Cortex of kidney (tissue), 1 donor: ENCODE results near the gene GASK1B.

Source experiments
- DNase-seq: peaks from one replicate; lab custom pipeline; 2025; lab: John Stamatoyannopoulos, UW

Gene GASK1B

GRCh38 chr4:158172261-158173258 is at the start of gene GASK1B:
Gene GASK1B (minus strand): TSS chr4:158173025. CDS start chr4:158171375, 1,650 bp downstream.
- DNase-seq: no peak

- DNase-seq: no peak
Measured at GRCh38 chr4:158219623-158220022, 46.8 kb upstream of the GASK1B start.

DNA sequence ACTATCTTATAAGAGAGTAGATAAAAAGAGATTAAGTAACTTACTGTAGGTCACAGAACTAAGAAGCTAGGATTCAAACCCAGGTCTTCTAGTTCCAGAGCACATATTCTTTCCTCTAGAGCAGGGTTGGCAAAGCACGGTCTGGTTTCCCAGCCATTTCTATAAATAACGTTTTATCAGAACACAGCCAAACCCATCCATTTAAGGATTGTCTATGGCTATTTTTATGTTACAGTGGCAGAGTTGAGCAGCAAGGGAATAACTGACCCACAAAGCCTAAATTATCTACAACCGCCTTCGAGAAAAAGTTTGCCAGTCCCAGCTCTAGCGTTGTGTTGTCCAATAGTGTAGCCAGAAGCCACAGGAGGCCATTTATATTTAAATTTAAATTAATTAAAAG is 44.9 kb upstream of the GASK1B start:
- DNase-seq: no peak

DNA sequence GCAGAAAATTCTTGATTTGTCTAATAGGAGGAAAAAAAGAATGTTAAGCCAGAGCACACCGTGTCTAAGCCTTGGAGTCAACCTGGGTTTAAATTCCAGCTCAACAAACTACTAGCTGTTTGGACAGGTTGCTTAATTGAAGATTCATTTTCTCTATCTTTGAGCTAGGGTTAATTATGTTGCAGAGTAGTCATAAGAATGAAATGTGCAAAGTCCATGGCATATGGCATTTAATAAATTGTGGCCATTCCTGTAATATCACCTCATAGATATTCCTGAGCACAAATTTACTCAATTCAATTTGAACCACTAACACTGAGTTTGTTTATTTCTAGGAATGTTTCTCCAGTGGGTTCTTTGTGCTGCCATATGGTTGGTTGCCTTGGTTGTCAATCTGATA is 42.0 kb upstream of the GASK1B start:
- DNase-seq: no peak

GRCh38 chr4:158213466-158213865 is 40.6 kb upstream of the GASK1B start:
- no peak for DNase-seq

DNA sequence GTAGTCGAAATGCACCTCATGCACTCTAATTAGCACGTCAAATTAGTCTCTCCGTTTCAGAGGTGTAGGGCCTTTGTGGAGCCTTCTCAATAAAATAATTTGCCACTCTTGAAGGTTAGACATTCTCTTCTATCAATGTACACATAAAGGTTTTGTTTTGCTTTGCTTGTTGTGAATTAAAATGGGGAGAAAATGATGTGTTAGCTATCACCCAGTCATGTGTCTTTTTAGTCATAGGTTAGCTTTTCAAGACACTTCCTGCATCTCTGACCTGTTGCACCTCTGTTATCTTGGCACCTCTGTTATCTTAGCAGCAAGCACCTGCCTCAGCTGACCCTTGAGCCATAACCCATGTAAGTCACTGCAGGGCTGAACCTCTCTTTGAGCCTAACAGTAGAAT is 38.4 kb upstream of the GASK1B start:
- DNase-seq: no peak

DNA sequence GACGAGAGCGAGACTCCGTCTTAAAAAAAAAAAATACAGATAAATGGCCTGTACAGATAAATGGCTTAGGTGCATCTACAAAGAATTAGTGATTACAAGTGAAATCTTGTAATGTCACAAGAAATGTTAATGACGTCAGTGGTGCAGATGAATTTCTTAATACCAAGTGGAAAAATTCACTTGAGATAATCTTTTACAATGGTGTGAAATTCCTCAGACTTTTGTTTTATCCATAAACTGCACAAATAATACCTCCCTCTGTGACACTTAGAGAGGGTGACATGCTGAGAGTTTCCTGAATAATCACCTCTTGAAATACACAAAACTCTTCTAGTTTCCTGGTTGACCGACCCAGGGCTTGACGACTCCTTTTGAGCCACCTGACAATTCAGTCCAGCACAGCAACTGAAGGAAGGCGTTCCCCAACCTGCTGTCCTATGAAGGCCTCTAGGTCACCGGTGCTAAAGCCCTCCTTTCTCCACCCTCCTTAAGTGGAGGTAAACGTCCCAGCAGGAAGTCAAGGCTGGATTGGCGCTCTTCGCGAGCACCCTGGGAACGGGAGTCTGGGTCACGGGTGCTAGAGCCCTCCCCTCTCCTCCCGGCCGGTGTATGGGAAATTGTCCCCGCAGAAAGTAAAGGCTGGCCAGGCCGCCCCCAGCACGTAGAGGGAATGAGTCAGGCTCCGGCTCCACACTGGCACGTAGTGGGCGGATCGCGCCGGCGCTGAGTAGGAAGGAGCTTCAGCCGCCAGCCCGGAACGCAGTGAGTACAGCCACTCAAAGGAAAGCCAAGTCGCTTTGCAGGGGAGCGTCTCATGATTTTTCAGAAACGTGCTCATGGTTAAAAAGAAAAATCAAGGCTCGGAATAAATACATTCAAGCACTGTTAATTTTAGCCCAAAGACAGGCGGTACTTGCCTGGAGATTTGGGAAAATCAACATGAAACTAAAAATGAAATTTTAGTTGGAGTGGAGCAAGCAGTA is 37.3 kb upstream of the GASK1B start, which contains the start of gene TMEM144:
TSS of gene TMEM144 (plus strand) at position 662 of the 983 bp plus-strand sequence. CDS start 2,182 bp downstream, outside the sequence.
- no peak for DNase-seq

DNA sequence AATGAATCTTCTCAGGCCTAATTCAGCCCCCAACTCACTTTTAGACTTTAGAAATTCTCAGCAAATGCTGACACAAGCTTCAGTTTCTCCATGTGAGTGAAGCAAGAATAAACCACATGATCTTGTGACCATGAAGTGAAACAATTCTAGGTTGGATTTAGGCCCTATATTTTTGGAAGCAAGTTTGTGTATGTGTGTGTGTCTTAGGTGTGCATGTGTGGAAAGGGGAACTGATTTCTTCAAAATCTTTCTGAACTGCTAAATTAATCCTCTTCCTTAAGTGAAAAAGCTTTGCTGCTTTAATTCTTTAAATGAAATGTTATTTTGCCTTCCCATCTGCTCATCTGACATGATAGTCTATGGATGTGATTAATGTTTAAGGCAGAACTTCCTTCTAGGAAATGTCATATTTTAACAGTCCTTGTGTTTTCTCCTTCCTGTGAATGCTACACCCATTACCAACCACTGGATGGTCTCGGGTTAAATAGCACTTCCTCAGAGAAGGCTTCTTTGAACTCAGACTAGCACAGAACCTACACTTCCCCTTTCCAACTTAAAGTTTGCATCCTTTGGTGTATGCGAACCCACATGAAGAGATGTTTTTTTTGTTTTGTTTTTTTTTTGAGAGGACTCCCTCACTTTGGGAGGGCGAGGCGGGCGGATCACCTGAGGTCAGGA is 36.3 kb upstream of the GASK1B start:
- DNase-seq: no peak

DNA sequence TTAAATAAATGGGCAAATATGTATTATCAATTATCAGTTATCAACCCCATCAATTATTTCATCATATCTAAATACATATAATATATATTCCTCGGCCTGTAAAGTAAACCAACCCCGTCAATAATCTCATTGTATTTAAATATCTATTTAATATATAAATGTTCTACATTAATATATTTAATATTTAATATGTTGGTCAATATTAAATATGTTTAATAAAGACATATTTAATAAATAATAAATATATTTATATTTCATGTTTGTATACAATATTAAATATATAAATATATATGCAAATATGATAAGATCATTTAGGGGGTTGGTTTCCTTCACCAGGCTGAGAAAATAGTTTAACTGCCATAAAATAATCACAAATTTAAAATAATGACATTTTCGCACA is 31.1 kb upstream of the GASK1B start:
- DNase-seq: no peak

- DNase-seq: no peak
Measured at GRCh38 chr4:158203436-158203835, 30.6 kb upstream of the GASK1B start.

DNA sequence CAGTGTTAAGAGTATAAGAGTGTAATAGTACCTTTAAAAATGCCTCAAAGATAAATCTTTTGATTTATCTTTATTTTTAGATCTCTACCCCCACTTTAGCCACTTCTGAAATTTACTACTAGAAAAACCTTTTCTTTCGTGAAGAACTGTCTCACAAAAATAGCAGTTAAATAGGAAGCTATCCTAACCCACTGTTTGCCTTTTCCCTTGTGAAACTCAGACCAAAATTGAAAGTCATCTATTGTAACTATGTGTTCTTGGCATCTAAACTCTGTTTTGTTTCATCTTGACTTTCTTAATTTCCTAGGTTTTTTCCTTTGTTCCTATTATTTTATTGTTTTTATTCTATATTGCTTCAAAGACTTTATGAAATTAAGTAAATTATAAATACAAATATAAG is 29.7 kb upstream of the GASK1B start:
- no peak for DNase-seq

DNA sequence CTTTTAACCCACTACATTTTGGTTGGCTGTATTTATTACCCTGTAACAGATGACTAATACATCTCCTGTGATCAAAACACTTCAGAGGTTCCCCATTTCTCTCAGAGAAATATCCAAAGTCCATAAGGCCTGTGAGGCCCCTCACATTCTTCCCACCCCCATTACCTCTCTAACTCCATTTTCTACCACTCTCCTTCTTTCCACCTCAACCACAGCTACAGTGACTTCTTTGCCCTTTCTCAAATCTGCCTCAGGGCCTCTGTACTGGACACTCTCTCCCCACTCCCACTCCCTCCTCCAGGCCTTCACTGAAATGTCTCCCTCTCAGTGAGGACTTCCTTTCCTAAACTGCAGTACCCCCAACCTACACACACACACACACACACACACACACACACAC is 29.1 kb upstream of the GASK1B start:
- no peak for DNase-seq

DNA sequence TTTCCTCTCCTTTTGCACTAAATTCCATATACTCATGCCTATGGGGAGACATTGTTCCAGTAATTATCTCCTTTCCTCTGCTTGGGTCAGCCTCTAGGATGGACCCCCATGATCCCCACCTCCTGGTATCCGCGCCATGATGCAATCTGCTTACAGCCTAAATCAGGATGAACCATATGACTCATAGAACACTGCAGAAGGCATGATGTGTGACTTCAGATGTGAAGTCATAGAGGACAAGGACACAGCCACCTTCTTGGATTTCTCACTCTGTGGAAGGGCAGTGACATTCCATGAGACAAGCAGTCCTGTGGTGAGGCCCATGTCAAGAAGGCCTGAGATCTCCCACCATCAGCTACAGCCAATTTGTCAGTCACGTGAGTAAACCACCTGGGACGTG is 28.5 kb upstream of the GASK1B start:
- no peak for DNase-seq

- no peak for DNase-seq
Measured at GRCh38 chr4:158200214-158200613, 27.4 kb upstream of the GASK1B start.

DNA sequence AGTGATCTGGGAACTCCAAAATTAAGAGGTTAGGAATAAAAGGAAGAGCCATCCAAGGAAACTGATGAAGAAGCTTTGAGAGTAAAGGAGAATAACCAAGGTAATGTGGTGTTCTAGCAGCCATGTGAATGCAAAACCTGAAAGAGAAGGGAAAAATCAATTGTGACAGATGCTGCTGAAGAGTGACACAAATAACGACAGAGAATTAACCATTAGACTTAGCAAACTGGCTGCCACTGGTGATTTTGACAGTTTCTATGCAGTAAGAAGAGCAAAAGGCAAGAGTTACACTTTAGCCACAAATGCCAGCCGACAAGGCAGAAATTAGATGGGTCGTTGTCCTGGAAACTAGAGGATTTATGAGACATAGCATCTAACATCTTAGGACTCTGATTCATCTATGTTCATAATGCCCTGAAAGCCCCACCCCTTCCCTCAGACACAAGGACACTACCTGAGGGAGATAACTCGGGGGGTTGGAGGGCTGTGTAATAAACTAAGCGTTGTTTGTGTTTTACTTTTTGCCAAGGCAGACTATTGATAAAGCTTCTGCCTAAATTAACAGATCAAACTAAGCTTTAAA is 24.5 kb upstream of the GASK1B start:
- DNase-seq: no peak

GRCh38 chr4:158195297-158195696 is 22.5 kb upstream of the GASK1B start:
- DNase-seq: no peak

- DNase-seq: no peak
Measured at GRCh38 chr4:158193171-158193749, 20.4 kb upstream of the GASK1B start.

DNA sequence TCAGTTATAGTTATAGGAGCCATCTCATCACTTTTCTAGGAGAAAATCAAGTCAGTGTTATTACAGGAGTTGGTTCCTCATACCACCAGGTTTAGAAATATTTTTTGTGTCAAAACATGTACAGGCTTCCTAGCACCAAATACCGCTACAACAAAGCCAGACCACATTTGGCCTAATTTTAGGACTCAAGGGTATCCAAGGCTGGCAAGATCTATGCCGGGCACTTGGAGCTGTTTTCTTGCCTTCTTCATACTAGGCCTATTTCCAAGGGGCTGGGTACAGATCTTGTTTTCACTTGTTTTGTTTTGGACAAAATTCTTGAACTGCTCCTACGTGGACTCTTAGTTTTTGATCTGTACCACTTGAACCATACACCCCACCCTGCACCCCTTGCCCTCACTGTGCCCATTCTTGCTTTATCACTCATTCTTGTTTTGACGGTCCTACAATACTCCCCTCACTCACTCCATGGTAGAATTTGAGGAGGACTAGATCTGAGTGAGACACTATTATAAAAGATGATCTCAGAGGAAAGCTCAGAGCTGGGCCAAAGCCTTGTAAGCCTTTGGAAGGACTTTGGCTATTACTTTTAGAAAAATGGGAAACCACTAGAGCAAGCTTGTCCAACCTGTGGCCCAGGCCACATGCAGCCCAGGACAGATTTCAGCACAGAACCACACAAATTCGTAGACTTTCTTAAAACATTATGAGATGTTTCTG is 19.8 kb upstream of the GASK1B start:
- DNase-seq: no peak

DNA sequence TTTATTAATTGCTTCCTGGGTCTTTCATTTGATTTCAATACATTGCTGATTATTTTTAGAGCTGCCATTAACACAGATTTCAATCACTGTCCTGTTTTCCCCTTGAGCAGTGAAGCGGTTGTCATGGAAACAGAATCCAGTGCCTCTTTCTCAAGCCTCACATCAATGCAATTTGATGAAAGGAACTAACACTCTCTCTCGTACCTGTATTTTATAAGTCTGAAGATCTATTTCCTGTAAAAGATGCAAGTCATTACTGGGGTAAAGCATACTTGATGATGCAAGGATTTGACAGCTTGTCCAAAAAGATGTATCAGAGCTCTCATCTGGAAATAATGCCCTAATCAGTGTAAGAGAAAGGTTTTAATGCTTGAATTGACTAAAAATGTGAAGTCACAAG is 17.9 kb upstream of the GASK1B start:
- no peak for DNase-seq

- no peak for DNase-seq
Measured at GRCh38 chr4:158189422-158189821, 16.6 kb upstream of the GASK1B start.
